ENCODE measurements around the gene TUBGCP2.
"Not testable (repeated sequence)": the region's sequence is repeated elsewhere in the genome, so short reads cannot be mapped to it uniquely, and the experiment has no call there.

Gene TUBGCP2

GRCh38 chr10:133235265-133235855 is 73.3 kb downstream of the TUBGCP2 start:
- no peak for DNase-seq (ENCODE audit: extremely low read depth, insufficient read length)
- no peaks in the 10 kb centered on the region for H3K36me3 ChIP-seq (ENCODE audit: control insufficient read depth, insufficient read depth, low read length)
- H3K27me3 ChIP-seq (replicated peaks; ENCODE audit: control insufficient read depth, insufficient read depth, low read length): no peaks in the 10 kb centered on the region; the same call in 1 of the 2 replicates
- TF ChIP-seq, protein P1, sequence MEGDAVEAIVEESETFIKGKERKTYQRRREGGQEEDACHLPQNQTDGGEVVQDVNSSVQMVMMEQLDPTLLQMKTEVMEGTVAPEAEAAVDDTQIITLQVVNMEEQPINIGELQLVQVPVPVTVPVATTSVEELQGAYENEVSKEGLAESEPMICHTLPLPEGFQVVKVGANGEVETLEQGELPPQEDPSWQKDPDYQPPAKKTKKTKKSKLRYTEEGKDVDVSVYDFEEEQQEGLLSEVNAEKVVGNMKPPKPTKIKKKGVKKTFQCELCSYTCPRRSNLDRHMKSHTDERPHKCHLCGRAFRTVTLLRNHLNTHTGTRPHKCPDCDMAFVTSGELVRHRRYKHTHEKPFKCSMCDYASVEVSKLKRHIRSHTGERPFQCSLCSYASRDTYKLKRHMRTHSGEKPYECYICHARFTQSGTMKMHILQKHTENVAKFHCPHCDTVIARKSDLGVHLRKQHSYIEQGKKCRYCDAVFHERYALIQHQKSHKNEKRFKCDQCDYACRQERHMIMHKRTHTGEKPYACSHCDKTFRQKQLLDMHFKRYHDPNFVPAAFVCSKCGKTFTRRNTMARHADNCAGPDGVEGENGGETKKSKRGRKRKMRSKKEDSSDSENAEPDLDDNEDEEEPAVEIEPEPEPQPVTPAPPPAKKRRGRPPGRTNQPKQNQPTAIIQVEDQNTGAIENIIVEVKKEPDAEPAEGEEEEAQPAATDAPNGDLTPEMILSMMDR (IDR thresholded peaks at IDR 0.05; ENCODE audit: insufficient read depth, low read length, poor library complexity, severe bottlenecking): no peak
- H3K4me3 ChIP-seq (replicated peaks; ENCODE audit: low read depth, low read length): no peak overlapping the region

DNA sequence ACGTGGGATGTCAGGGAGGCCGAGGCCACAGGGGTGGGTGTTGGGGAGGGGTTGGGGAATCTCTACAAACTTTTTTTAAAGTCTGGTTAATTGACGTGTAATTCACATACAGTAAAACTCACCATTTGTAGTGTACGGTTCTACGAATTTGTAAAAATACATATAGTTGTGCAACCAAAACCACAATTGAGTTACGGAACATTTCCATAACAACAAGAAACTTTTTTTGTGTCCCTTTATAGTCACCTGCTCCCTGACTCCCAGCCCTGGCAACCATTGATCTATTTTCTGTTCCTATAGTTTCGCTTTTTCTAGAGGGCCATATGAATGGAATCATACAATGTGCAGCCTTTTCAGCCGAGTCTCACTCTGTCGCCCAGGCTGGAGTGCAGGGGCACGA is 73.9 kb downstream of the TUBGCP2 start:
- not testable (repeated sequence) for H3K4me3 ChIP-seq (replicated peaks; ENCODE audit: low read depth, low read length); H3K27me3 ChIP-seq (replicated peaks; ENCODE audit: control insufficient read depth, insufficient read depth, low read length); DNase-seq (ENCODE audit: extremely low read depth, insufficient read length); H3K36me3 ChIP-seq (ENCODE audit: control insufficient read depth, insufficient read depth, low read length)

DNA sequence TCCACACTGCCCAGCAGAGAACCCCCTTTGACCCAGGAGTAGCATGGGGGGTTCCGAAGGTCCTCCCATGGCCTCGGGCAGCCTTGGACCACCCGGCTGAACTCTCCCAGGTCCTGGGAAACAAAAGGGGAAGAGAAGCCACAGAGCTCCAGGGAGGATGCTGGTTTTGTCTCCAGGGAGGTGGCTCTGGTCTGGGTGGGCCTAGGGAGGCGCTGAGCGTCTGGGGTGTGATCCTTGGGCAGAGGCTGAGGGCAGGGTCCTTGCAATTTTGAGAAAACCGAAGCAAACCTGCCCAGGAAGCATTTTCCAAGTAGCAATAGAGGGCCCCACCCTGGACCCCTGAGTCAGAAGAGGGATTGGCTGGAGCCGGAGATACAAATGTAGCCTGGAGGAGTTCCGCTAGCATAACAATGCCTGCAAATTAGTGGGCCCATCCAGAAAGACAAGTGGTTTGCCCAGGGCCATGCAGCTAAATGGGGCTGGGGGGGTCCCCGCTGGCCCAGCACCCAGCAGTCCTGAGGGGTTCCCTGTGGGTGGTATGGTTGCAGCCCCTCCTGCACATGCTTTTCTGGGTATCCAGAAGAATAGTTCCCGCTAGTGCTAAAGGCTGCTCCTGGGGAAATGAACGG is 76.6 kb downstream of the TUBGCP2 start:
- H3K27me3 ChIP-seq (replicated peaks; ENCODE audit: control insufficient read depth, insufficient read depth, low read length): peaks cover 3% of the 10 kb centered on the region; the same call in 1 of the 2 replicates
- H3K36me3 ChIP-seq (ENCODE audit: control insufficient read depth, insufficient read depth, low read length): no peaks in the 10 kb centered on the region
- DNase-seq (ENCODE audit: extremely low read depth, insufficient read length): no peak
- TF ChIP-seq, protein P1 (IDR thresholded peaks at IDR 0.05; ENCODE audit: insufficient read depth, low read length, poor library complexity, severe bottlenecking): no peak
- no peak overlapping the region for H3K4me3 ChIP-seq (replicated peaks; ENCODE audit: low read depth, low read length)

DNA sequence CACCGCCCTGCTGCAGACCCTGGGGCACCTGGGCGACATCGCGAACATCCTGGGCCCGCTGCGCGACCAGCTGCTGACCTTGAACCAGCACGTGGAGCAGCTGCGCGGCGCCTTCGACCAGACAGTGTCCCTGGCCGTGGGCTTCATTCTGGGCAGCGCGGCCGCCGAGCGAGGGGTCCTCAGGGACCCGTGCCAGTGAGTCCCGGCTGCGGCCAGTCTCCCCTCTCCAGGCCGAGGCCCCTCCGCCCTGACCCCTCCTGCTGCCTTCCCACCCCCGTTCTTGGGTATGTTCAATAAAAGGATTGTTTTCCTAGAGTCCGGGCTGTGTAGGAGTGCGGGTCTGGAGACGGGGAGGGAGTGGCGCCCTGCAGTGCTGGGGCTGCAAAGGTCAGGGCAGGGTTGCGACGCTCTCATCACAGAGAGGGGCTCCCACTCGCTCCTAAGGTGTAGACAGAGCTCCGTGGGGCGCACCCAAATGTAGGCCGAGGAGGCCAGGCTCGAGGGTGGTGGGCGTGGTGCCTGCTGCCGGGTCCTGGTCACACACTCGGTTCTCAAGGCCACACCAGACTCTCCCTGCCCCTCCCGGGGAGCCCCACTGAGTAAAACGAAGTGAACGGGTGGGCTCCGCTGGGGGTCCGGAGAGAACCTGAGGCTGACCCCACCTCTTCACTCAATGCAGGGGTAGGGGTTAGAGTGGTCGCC is 77.3 kb downstream of the TUBGCP2 start:
- Histone ChIP-seq H3K36me3 (ENCODE audit: control insufficient read depth, insufficient read depth, low read length) (no peaks in the 10 kb centered on the region), H3K4me3 (replicated peaks; ENCODE audit: low read depth, low read length) (no peak overlapping the region), H3K27me3 (replicated peaks; ENCODE audit: control insufficient read depth, insufficient read depth, low read length) (peaks cover 3% of the 10 kb centered on the region; the same call in 1 of the 2 replicates)
- TF ChIP-seq, protein P1 (IDR thresholded peaks at IDR 0.05; ENCODE audit: insufficient read depth, low read length, poor library complexity, severe bottlenecking): no peak
- no peak for DNase-seq (ENCODE audit: extremely low read depth, insufficient read length)

GRCh38 chr10:133230387-133231195 is 78.1 kb downstream of the TUBGCP2 start:
- TF ChIP-seq, protein P1 (IDR thresholded peaks at IDR 0.05; ENCODE audit: insufficient read depth, low read length, poor library complexity, severe bottlenecking): no peak
- Histone ChIP-seq H3K4me3 (replicated peaks; ENCODE audit: low read depth, low read length) (no peak overlapping the region), H3K27me3 (replicated peaks; ENCODE audit: control insufficient read depth, insufficient read depth, low read length) (peaks cover 3% of the 10 kb centered on the region; the same call in 1 of the 2 replicates), H3K36me3 (ENCODE audit: control insufficient read depth, insufficient read depth, low read length) (no peaks in the 10 kb centered on the region)
- no peak for DNase-seq (ENCODE audit: extremely low read depth, insufficient read length)

GRCh38 chr10:133230044-133230361 is 78.7 kb downstream of the TUBGCP2 start, which contains the start of gene UTF1:
Gene UTF1 (plus strand): TSS chr10:133230217. CDS start chr10:133230289, 72 bp downstream.
- DNase-seq (ENCODE audit: extremely low read depth, insufficient read length): no peak
- Histone ChIP-seq H3K36me3 (ENCODE audit: control insufficient read depth, insufficient read depth, low read length) (no peaks in the 10 kb centered on the region), H3K4me3 (replicated peaks; ENCODE audit: low read depth, low read length) (no peak within 1 kb of the TSS), H3K27me3 (replicated peaks; ENCODE audit: control insufficient read depth, insufficient read depth, low read length) (peaks cover 3% of the 10 kb centered on the region; the same call in 1 of the 2 replicates)
- TF ChIP-seq, protein P1 (IDR thresholded peaks at IDR 0.05; ENCODE audit: insufficient read depth, low read length, poor library complexity, severe bottlenecking): no peak
